Measurements from ENCODE around the gene PDK1. TPM values are rescaled to one million over a fixed set of nuclear protein-coding genes. Genes with fewer than 3 reads are reported as not detected.

Gene PDK1
- total RNA-seq, 1 donor, result 26.8 TPM

DNA sequence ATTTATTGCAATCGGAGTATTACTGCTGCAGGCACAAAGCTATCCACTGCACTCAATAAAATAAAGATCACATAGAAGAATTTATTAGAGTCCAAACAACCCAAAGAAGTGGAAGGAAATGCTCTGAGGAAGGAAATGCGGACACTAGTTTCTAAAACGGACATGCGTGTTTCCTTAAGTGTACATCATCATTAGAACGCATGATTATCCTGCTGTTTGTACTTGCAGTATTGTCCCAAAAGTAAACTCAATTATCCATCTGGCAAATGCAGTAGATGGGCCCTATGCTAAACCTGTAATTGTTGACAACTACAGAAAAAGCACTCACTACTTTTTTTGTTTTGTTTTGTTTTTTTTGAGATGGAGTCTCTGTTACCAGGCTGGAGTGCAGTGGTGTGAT, 53.6 kb downstream of the PDK1 start:
- no peaks in the 10 kb centered on the region for H3K27me3 ChIP-seq (ENCODE audit: insufficient read depth, low read length)
- no peak for DNase-seq (ENCODE audit: insufficient read length, low spot score, missing footprints)
- no peaks in the 10 kb centered on the region for H3K36me3 ChIP-seq (ENCODE audit: insufficient read depth, low read length)
- H3K4me1 ChIP-seq (ENCODE audit: insufficient read depth, low read length), result no peaks in the 10 kb centered on the region
- H4K20me1 ChIP-seq (ENCODE audit: insufficient read depth, low read length), result no peaks in the 10 kb centered on the region
- H2AFZ ChIP-seq (ENCODE audit: low read length), result no peak overlapping the region
- no peak overlapping the region for H3K4me2 ChIP-seq (ENCODE audit: insufficient read depth, low read length)
- TF ChIP-seq, protein P1, sequence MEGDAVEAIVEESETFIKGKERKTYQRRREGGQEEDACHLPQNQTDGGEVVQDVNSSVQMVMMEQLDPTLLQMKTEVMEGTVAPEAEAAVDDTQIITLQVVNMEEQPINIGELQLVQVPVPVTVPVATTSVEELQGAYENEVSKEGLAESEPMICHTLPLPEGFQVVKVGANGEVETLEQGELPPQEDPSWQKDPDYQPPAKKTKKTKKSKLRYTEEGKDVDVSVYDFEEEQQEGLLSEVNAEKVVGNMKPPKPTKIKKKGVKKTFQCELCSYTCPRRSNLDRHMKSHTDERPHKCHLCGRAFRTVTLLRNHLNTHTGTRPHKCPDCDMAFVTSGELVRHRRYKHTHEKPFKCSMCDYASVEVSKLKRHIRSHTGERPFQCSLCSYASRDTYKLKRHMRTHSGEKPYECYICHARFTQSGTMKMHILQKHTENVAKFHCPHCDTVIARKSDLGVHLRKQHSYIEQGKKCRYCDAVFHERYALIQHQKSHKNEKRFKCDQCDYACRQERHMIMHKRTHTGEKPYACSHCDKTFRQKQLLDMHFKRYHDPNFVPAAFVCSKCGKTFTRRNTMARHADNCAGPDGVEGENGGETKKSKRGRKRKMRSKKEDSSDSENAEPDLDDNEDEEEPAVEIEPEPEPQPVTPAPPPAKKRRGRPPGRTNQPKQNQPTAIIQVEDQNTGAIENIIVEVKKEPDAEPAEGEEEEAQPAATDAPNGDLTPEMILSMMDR (IDR thresholded peaks at IDR 0.05; ENCODE audit: extremely low read depth, low read depth, low read length), result no peak
- H3K27ac ChIP-seq (ENCODE audit: low read depth, low read length), result no peak overlapping the region
- H3K79me2 ChIP-seq (ENCODE audit: insufficient read depth, low read length), result no peaks in the 10 kb centered on the region
- H3K9me3 ChIP-seq (ENCODE audit: low read depth, low read length), result no peaks in the 10 kb centered on the region
- no peak overlapping the region for H3K4me3 ChIP-seq (ENCODE audit: insufficient read depth, low read length)

DNA sequence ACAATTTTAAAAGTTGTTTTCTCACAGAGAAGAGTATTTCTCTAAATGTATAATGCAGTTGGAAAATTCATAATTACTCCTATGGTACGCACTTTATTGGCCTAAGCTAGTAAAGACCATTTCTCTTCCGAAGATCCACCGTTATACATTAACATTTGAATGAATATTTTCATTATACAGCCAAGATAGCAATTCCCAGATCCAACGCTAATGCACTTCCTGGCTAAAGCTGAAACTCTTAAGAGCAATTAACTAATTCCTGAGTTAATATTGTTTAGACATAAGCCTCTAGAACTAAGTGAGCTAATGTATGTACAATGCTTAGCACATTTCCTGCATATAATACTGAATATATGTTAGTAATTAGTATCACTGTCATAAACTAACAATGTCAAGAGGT, 56.2 kb downstream of the PDK1 start:
- Histone ChIP-seq H3K9me3 (ENCODE audit: low read depth, low read length) (no peaks in the 10 kb centered on the region), H3K4me2 (ENCODE audit: insufficient read depth, low read length) (no peak overlapping the region)

DNA sequence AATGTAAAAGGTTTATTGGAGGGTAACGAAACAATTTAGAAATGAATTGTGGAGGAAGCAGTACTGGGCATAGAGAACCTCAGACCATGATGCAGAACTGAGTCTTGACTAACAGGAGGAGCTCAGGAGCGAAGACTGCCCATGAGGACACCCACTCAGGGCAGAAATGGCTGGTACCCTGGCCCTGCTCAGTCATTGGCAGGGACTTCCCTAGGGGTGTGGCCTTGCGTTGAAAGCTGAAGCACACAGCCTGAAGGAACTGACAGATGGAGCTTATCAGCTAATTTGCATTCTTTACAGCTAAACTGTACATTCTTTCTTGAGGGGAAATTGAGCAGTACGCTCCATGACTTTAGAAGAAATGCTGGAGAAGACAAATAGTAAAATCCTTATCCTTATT, 57.1 kb downstream of the PDK1 start:
- H3K27ac ChIP-seq (ENCODE audit: low read depth, low read length), result no peak overlapping the region

More for the DNA sequence above, 56.2 kb downstream of the PDK1 start:
- Histone ChIP-seq H2AFZ (ENCODE audit: low read length) (no peak overlapping the region), H3K4me1 (ENCODE audit: insufficient read depth, low read length) (no peaks in the 10 kb centered on the region), H3K79me2 (ENCODE audit: insufficient read depth, low read length) (no peaks in the 10 kb centered on the region), H3K27ac (ENCODE audit: low read depth, low read length) (no peak overlapping the region), H3K4me3 (ENCODE audit: insufficient read depth, low read length) (no peak overlapping the region), H3K36me3 (ENCODE audit: insufficient read depth, low read length) (no peaks in the 10 kb centered on the region), H4K20me1 (ENCODE audit: insufficient read depth, low read length) (no peaks in the 10 kb centered on the region), H3K27me3 (ENCODE audit: insufficient read depth, low read length) (no peaks in the 10 kb centered on the region)
- TF ChIP-seq, protein P1 (IDR thresholded peaks at IDR 0.05; ENCODE audit: extremely low read depth, low read depth, low read length), result no peak
- no peak for DNase-seq (ENCODE audit: insufficient read length, low spot score, missing footprints)

DNA sequence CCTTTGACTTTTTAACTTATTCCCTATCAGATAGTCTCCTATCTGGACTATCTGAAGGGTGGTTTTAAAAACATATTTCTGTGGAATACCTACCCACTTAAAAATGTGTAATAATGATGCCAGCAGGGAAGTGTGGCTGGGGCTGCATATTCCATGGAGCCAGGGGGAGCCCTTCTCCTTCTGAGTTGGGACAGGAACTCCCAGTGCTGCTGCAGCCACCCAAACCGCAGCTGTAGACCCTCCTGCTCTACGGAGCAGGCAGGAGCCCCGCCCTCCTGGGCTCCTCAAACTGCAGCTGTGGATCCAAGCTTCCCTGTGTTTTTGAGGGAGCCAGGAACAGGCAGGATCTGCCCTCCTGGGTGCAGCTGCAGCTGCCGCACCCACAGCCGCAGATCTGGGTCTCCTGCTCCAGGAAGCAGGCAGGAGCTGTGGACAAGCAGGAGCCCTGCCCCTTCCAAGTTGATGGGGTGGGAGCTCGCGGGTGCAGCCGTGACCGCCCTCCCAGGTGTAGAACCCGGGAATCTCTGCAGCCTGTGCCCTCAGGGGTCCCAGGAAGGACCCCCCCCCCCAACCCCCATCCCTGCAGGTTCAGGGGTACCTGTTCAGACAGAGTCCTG, 57.8 kb downstream of the PDK1 start:
- no peaks in the 10 kb centered on the region for H3K27me3 ChIP-seq (ENCODE audit: insufficient read depth, low read length)
- H3K4me3 ChIP-seq (ENCODE audit: insufficient read depth, low read length), result no peak overlapping the region
- no peaks in the 10 kb centered on the region for H4K20me1 ChIP-seq (ENCODE audit: insufficient read depth, low read length)
- no peak for DNase-seq (ENCODE audit: insufficient read length, low spot score, missing footprints)
- TF ChIP-seq, protein P1 (IDR thresholded peaks at IDR 0.05; ENCODE audit: extremely low read depth, low read depth, low read length), result no peak
- H3K4me1 ChIP-seq (ENCODE audit: insufficient read depth, low read length), result no peaks in the 10 kb centered on the region
- H2AFZ ChIP-seq (ENCODE audit: low read length), result no peak overlapping the region
- no peak overlapping the region for H3K27ac ChIP-seq (ENCODE audit: low read depth, low read length)
- no peak overlapping the region for H3K4me2 ChIP-seq (ENCODE audit: insufficient read depth, low read length)
- H3K79me2 ChIP-seq (ENCODE audit: insufficient read depth, low read length), result no peaks in the 10 kb centered on the region
- H3K36me3 ChIP-seq (ENCODE audit: insufficient read depth, low read length), result no peaks in the 10 kb centered on the region
- H3K9me3 ChIP-seq (ENCODE audit: low read depth, low read length), result no peaks in the 10 kb centered on the region

More for the DNA sequence above, 57.1 kb downstream of the PDK1 start:
- DNase-seq (ENCODE audit: insufficient read length, low spot score, missing footprints), result peak; percentile 39
- Histone ChIP-seq H4K20me1 (ENCODE audit: insufficient read depth, low read length) (no peaks in the 10 kb centered on the region), H3K27me3 (ENCODE audit: insufficient read depth, low read length) (no peaks in the 10 kb centered on the region), H3K9me3 (ENCODE audit: low read depth, low read length) (no peaks in the 10 kb centered on the region), H3K4me3 (ENCODE audit: insufficient read depth, low read length) (no peak overlapping the region), H3K79me2 (ENCODE audit: insufficient read depth, low read length) (no peaks in the 10 kb centered on the region), H3K4me1 (ENCODE audit: insufficient read depth, low read length) (no peaks in the 10 kb centered on the region), H2AFZ (ENCODE audit: low read length) (no peak overlapping the region), H3K36me3 (ENCODE audit: insufficient read depth, low read length) (no peaks in the 10 kb centered on the region), H3K4me2 (ENCODE audit: insufficient read depth, low read length) (no peak overlapping the region)
- TF ChIP-seq, protein P1 (IDR thresholded peaks at IDR 0.05; ENCODE audit: extremely low read depth, low read depth, low read length), result no peak
